Adrenal gland (tissue), 5 donors: ENCODE data around the gene CDCA8.

Experiments
- CTCF ChIP-seq, 6 experiments: fragments of 450-650 bp in 4 of 6; fragments of 200-600 bp in 2 of 6; sonication (generic) in 1 of 6; IDR thresholded peaks; 1 replicate in 5 of 6; 2 replicates in 1 of 6; pipeline versions ENCODE4 v1.5.1 to v1.8.0; 2016 to 2021; ENCODE audit warnings: antibody characterized with exemption in 6 of 6, mild to moderate bottlenecking in 2 of 6, moderate library complexity in 1 of 6
- POLR2A ChIP-seq, 2 donors: fragments of 450-650 bp; IDR thresholded peaks; one replicate each; pipeline ENCODE4 v1.6.1; 2017; ENCODE audit warnings: antibody characterized with exemption in 2 of 2, mild to moderate bottlenecking in 2 of 2, moderate library complexity in 1 of 2
- donor health status: DM: no; HTN: no; CAD: no.

DNA sequence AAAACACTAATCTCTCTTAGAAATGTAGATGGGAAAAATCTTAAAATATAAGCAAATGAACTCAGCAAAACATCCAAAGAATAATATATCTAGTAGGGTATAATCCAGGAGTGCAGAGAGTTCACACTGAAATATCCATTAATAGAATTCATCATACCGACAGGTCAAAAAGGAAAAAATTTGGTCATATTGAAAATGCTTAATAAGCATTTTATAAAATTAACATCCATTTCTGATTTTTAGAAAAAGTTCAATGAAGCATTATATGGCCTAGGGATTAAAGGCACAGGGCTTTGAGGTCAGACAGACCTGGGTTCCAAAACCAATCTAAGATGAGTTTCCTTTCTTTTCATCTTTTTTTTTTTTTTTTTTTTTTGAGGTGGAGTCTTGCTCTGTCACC lies 56.2 kb downstream of the CDCA8 start:
- no peak for TF ChIP-seq CTCF (IDR thresholded peaks at IDR 0.05)
- TF ChIP-seq POLR2A (IDR thresholded peaks at IDR 0.05): no peak
